Type B pancreatic cell (in vitro differentiated cells): ENCODE data around the gene POMGNT2. TPM values are rescaled to one million over a fixed set of nuclear protein-coding genes. Genes with fewer than 3 reads are reported as not detected.

Experiments
- DNase-seq: peaks from one replicate; pipeline ENCODE4 v3.0.0; 2021; ENCODE audit warnings: mixed read lengths; ENCODE audit not compliant: unreplicated experiment; ENCODE audit errors: extremely low spot score
- H3K27ac Mint-ChIP-seq: 2 replicates; pipeline ENCODE4 v1.8.0; 2021; ENCODE audit warnings: mild to moderate bottlenecking, mixed read lengths
- H3K27me3 Mint-ChIP-seq: 2 replicates; pipeline ENCODE4 v1.8.0; 2021; ENCODE audit warnings: mixed read lengths
- H3K36me3 Mint-ChIP-seq: 2 replicates; pipeline ENCODE4 v1.8.0; 2021; ENCODE audit warnings: mixed read lengths
- H3K4me1 Mint-ChIP-seq: one replicate; pipeline ENCODE4 v1.8.0; 2021; ENCODE audit warnings: mixed read lengths; ENCODE audit not compliant: unreplicated experiment
- H3K4me3 Mint-ChIP-seq: 2 replicates; pipeline ENCODE4 v1.8.0; 2021; ENCODE audit warnings: mild to moderate bottlenecking, mixed read lengths
- H3K9me3 Mint-ChIP-seq: 2 replicates; pipeline ENCODE4 v1.8.0; 2021; ENCODE audit warnings: mixed read lengths
- total RNA-seq: library from RNA; stranded (reverse); gene quantifications from 2 replicates; pipeline ENCODE4 v1.2.1, GENCODE V29; 2021; ENCODE audit warnings: low replicate concordance
- TF ChIP-seq, protein P1 (sequence below): fragments of 200-600 bp; sonication (generic); conservative IDR thresholded peaks from 2 replicates; pipeline ENCODE4 v1.5.0; 2021; ENCODE audit warnings: antibody characterized with exemption, mild to moderate bottlenecking

POMGNT2 gene
- total RNA-seq, 1 donor from 2014 or later: 15.7 TPM

DNA sequence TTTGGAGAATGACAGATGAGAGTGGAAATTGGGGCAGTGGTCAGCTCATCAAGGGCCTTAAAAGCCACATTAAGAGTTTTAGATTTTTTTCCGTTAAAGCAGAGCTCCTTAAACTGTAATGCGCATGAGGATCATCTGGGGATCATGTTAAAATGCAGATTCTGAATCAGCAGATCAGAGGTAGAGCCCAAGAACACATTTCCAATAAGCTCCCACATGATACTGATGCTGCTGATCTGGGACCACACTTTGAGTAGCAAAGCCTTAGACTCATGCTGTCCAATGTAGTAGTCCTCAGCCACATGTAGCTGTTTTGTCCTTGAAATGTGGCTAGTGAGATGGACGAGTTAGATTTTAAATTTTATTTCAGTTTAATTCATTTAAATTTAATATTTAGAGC lies 26.3 kb upstream of the POMGNT2 start:
- DNase-seq: no peak
- no peaks in the 10 kb centered on the region for H3K9me3 Mint-ChIP-seq
- peaks cover 9% of the 10 kb centered on the region for H3K4me1 Mint-ChIP-seq
- no peak overlapping the region for H3K4me3 Mint-ChIP-seq
- TF ChIP-seq, protein P1, sequence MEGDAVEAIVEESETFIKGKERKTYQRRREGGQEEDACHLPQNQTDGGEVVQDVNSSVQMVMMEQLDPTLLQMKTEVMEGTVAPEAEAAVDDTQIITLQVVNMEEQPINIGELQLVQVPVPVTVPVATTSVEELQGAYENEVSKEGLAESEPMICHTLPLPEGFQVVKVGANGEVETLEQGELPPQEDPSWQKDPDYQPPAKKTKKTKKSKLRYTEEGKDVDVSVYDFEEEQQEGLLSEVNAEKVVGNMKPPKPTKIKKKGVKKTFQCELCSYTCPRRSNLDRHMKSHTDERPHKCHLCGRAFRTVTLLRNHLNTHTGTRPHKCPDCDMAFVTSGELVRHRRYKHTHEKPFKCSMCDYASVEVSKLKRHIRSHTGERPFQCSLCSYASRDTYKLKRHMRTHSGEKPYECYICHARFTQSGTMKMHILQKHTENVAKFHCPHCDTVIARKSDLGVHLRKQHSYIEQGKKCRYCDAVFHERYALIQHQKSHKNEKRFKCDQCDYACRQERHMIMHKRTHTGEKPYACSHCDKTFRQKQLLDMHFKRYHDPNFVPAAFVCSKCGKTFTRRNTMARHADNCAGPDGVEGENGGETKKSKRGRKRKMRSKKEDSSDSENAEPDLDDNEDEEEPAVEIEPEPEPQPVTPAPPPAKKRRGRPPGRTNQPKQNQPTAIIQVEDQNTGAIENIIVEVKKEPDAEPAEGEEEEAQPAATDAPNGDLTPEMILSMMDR: no peak
- no peak overlapping the region for H3K27ac Mint-ChIP-seq
- peaks cover 7% of the 10 kb centered on the region for H3K27me3 Mint-ChIP-seq
- H3K36me3 Mint-ChIP-seq: no peaks in the 10 kb centered on the region

DNA sequence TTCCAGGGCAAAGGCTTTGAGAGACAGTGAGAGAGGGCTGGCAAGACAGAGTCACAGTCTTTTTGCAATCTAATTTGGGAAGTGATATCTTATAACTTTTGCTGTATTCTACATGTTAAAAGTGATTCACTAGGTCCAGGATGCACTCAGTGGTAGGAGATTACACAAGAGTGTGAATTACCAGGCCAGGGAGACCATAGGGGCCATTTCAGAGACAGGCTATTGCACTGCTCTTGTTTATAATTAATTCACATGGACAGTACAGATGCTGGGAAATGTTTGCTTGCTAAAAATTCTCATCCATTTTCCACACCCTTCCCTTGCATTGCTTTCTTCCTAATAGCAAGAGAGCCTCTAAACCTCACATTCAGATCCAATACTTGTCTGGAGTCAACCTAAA lies 22.6 kb upstream of the POMGNT2 start:
- peaks cover 7% of the 10 kb centered on the region for H3K4me1 Mint-ChIP-seq
- TF ChIP-seq, protein P1: no peak
- no peak overlapping the region for H3K27ac Mint-ChIP-seq
- H3K4me3 Mint-ChIP-seq: no peak overlapping the region
- DNase-seq: no peak
- H3K9me3 Mint-ChIP-seq: no peaks in the 10 kb centered on the region
- no peaks in the 10 kb centered on the region for H3K36me3 Mint-ChIP-seq
- peaks cover 8% of the 10 kb centered on the region for H3K27me3 Mint-ChIP-seq

DNA sequence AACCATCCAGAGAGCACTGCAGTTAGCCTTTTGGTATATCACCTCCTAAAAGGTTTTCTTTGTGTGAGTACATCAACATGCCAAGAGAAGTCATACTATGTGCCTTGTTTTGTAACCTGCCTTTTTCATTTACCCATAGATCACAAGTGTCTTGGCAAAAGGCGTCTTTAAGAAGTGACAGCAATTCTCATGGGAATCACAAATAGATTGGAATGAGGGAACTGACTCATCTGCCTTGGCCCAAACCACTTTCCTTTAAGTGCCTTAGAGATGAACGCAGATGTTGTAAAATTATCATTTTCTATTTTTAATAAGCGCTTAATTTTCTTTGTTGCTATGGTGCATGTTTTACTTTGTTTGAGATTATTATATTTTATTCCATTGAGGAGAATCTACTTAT lies 20.7 kb upstream of the POMGNT2 start:
- no peak overlapping the region for H3K4me3 Mint-ChIP-seq
- H3K27me3 Mint-ChIP-seq: peaks cover 2% of the 10 kb centered on the region
- no peaks in the 10 kb centered on the region for H3K4me1 Mint-ChIP-seq
- TF ChIP-seq, protein P1: no peak
- no peak for DNase-seq
- no peaks in the 10 kb centered on the region for H3K36me3 Mint-ChIP-seq
- H3K27ac Mint-ChIP-seq: no peak overlapping the region
- no peaks in the 10 kb centered on the region for H3K9me3 Mint-ChIP-seq

- Mint-ChIP-seq H3K4me1 (no peaks in the 10 kb centered on the region), H3K27me3 (peaks cover 15% of the 10 kb centered on the region), H3K9me3 (no peaks in the 10 kb centered on the region), H3K27ac (no peak overlapping the region), H3K36me3 (no peaks in the 10 kb centered on the region), H3K4me3 (no peak overlapping the region)
- DNase-seq: no peak
- TF ChIP-seq, protein P1: no peak
Observed at GRCh38 chr3:43123895-43124294, 18.0 kb upstream of the POMGNT2 start.

GRCh38 chr3:43120937-43121336 lies 15.1 kb upstream of the POMGNT2 start:
- no peak overlapping the region for H3K27ac Mint-ChIP-seq
- TF ChIP-seq, protein P1: no peak
- peaks cover 30% of the 10 kb centered on the region for H3K27me3 Mint-ChIP-seq
- H3K4me1 Mint-ChIP-seq: no peaks in the 10 kb centered on the region
- no peaks in the 10 kb centered on the region for H3K36me3 Mint-ChIP-seq
- no peaks in the 10 kb centered on the region for H3K9me3 Mint-ChIP-seq
- no peak for DNase-seq
- no peak overlapping the region for H3K4me3 Mint-ChIP-seq

- Mint-ChIP-seq H3K4me3 (no peak overlapping the region), H3K36me3 (no peaks in the 10 kb centered on the region), H3K27ac (no peak overlapping the region), H3K9me3 (no peaks in the 10 kb centered on the region), H3K27me3 (peaks cover 43% of the 10 kb centered on the region), H3K4me1 (no peaks in the 10 kb centered on the region)
- TF ChIP-seq, protein P1: no peak
- DNase-seq: no peak
Observed at GRCh38 chr3:43117257-43117656, 11.4 kb upstream of the POMGNT2 start.
